HepG2 (cell line): ENCODE data around the gene BRD1. TPM values are rescaled to one million over a fixed set of nuclear protein-coding genes. Genes with fewer than 3 reads are reported as not detected.

Experiments used
- ATAC-seq: fragments of 200-7000 bp; cut with Tn5 transposase; 3 replicates; pipeline ENCODE4 v1.9.1; 2020; ENCODE audit warnings: mild to moderate bottlenecking, moderate library complexity
- BruUV-seq: library from RNA; stranded (reverse); fragments of 400-500 nt; replicated peaks from 2 replicates; lab custom pipeline; 2021; lab: Mats Ljungman, UMichigan
- CTCF ChIA-PET: fragments of 300-600 bp; formaldehyde crosslinking; extraction: SDS; loops from one replicate; lab custom pipeline; 2021; ENCODE audit warnings: low total read pairs, inconsistent platforms, low intra/inter-chr PET ratio; lab: Yijun Ruan, JAX
- POLR2A ChIA-PET: fragments of 350-600 bp; sonication (Branson Sonifier 250); formaldehyde crosslinking; loops from one replicate; lab custom pipeline; 2020; ENCODE audit warnings: antibody characterized with exemption, inconsistent platforms; lab: Yijun Ruan, JAX
- DNase-seq: peaks from one replicate; pipeline ENCODE4 v3.0.0-alpha.2; 2015; ENCODE audit warnings: low spot score
- FAIRE-seq: peaks from 3 replicates; lab custom pipeline; 2011; peaks lifted over from hg19 to GRCh38; lab: Jason Lieb, UNC
- H2AFZ ChIP-seq: one replicate; pipeline ENCODE4 v1.6.1; 2011; ENCODE audit warnings: low read length, inconsistent platforms
- H3K27ac ChIP-seq: fragments of 300-600 bp; 3 replicates; pipeline ENCODE4 v1.8.0; 2011; ENCODE audit warnings: mixed run types, mild to moderate bottlenecking, mixed read lengths, low read length, inconsistent platforms; ENCODE audit not compliant: insufficient read depth; ENCODE audit errors: extremely low read length
- H3K27me3 ChIP-seq, 2 experiments: fragments of 200-600 bp in 1 of 2; 2 replicates in 1 of 2; 3 replicates in 1 of 2; pipeline versions ENCODE4 v1.6.0 to v1.8.0; 2011; ENCODE audit warnings: low read length in 2 of 2, mild to moderate bottlenecking in 2 of 2, moderate library complexity in 2 of 2, inconsistent platforms in 1 of 2; ENCODE audit not compliant: insufficient read depth in 2 of 2, control insufficient read depth in 1 of 2
- H3K36me3 ChIP-seq, 2 experiments: fragments of 200-600 bp in 1 of 2; replicated peaks in 1 of 2; 2 replicates in 1 of 2; 3 replicates in 1 of 2; pipeline versions ENCODE4 v1.5.1 to v1.8.0; 2011; ENCODE audit warnings: low read length in 2 of 2, inconsistent platforms in 1 of 2; ENCODE audit not compliant: insufficient read depth in 2 of 2, control insufficient read depth in 1 of 2
- H3K4me1 ChIP-seq: 2 replicates; pipeline ENCODE4 v1.5.1; 2012; ENCODE audit warnings: low read length, inconsistent platforms; ENCODE audit not compliant: insufficient read depth
- H3K4me2 ChIP-seq: 2 replicates; pipeline ENCODE4 v1.6.0; 2011; ENCODE audit warnings: low read depth, low read length, inconsistent platforms
- H3K4me3 ChIP-seq, 3 experiments: fragments of 200-600 bp in 1 of 3; sonication (generic), shearing (Covaris generic) in 1 of 3; replicated peaks in 1 of 3; 2 replicates each; pipeline ENCODE4 v1.5.1; 2011 to 2016; ENCODE audit warnings: low read length in 3 of 3, inconsistent platforms in 2 of 3, low read depth in 2 of 3, mild to moderate bottlenecking in 2 of 3, control low read depth in 1 of 3, mixed read lengths in 1 of 3; ENCODE audit not compliant: insufficient read depth in 1 of 3
- H3K79me2 ChIP-seq: one replicate; pipeline ENCODE4 v1.6.1; 2011; ENCODE audit warnings: low read length, inconsistent platforms; ENCODE audit not compliant: insufficient read depth
- H3K9ac ChIP-seq: 2 replicates; pipeline ENCODE4 v1.6.0; 2011; ENCODE audit warnings: mild to moderate bottlenecking, low read depth, low read length, inconsistent platforms; ENCODE audit not compliant: insufficient read depth
- H3K9me3 ChIP-seq: 2 replicates; pipeline ENCODE4 v1.5.1; 2012; ENCODE audit warnings: mild to moderate bottlenecking, low read length
- H4K20me1 ChIP-seq: 2 replicates; pipeline ENCODE4 v1.6.0; 2011; ENCODE audit warnings: inconsistent platforms, mild to moderate bottlenecking, low read length, moderate library complexity; ENCODE audit not compliant: insufficient read depth
- KDM6A ChIP-seq: IDR thresholded peaks from 2 replicates; pipeline ENCODE4 v1.6.1; 2016; ENCODE audit warnings: low read depth
- SPEN ChIP-seq: sonication (generic); formaldehyde crosslinking; IDR thresholded peaks from 2 replicates; pipeline ENCODE4 v1.5.1; 2020; ENCODE audit warnings: low read depth, mild to moderate bottlenecking, missing genetic modification reagents
- WGBS: methylation state at CpG from one replicate; pipeline ENCODE4 v1.1.6; 2017; ENCODE audit warnings: low lambda C conversion rate; 5-methylcytosine and 5-hydroxymethylcytosine counted together
- in situ Hi-C: cut with HindIII; loops from 2 replicates; pipeline ENCODE4 v1.10.0; 2017; ENCODE audit warnings: low pct_unique_long_range_greater_than_20kb; ENCODE audit not compliant: extremely low pct_ligation_motif_present
- intact Hi-C: fragments of 100-400 bp; cut with micrococcal nuclease; formaldehyde crosslinking; loops from one replicate; pipeline ENCODE4 v1.10.0; 2022; ENCODE audit not compliant: unreplicated experiment
- polyA plus RNA-seq, 8 experiments: library from polyadenylated mRNA; depleted of rRNA in 3 of 8; stranded (reverse) in 7 of 8; unstranded in 1 of 8; fragments of >200 nt; fragmentation: Illumina TruSeq in 4 of 8; extraction: Trizol in 4 of 8; gene quantifications; 2 replicates each; pipeline versions ENCODE4 v1.2.1 to v1.2.3, GENCODE V29; 2011 to 2016; ENCODE audit warnings: low read depth in 4 of 8, missing spikeins in 1 of 8, mixed read lengths in 1 of 8; ENCODE audit not compliant: insufficient read depth in 1 of 8
- total RNA-seq, 5 experiments: library from RNA; depleted of rRNA; stranded (reverse); fragments of >200 nt; fragmentation: Illumina TruSeq; extraction: Trizol; gene quantifications; 2 replicates each; pipeline ENCODE4 v1.2.3, GENCODE V29; 2016; ENCODE audit warnings: low read depth in 1 of 5
- TF ChIP-seq, protein P1 (sequence below): sonication (generic); formaldehyde crosslinking; IDR thresholded peaks from 2 replicates; pipeline ENCODE4 v1.5.1; 2020; ENCODE audit warnings: mild to moderate bottlenecking, missing genetic modification reagents, moderate library complexity

BRD1 gene
- total and polyA plus RNA-seq, 2 of the 13 experiments (the other 11 are each of a cell fraction or from before 2014, with no cell fraction given) = 5.1 to 12.0 TPM

DNA sequence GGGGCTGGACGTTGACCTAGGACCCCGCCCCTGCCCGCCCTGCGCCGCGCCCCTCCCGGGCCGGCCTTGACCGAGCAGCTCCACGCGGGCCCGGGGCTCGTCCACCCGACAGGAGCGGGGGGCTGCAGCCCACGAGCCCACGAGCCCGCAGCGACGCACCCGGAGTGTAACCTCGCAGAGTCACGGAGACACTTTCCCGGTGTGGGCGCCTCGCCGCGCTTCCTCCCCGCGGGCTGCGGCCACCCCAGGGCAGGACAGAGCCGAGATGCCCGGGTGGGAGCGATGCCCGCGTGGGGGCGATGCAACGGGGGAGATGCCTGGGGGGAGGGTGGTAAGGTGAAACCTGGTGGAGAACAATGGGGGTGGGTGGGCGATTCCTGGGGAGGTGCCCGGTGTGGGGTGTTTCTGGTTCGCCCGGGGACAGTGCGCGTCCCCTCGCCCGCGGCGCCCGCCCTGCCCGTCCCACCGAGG lies 21.1 kb upstream of the BRD1 start:
- Histone ChIP-seq H3K4me1 (peaks cover 40% of the 10 kb centered on the region), H4K20me1 (no peaks in the 10 kb centered on the region)
- DNase-seq = no peak
- TF ChIP-seq SPEN = peak; percentile 15; the same call in 1 of the 2 replicates
- TF ChIP-seq, protein P1, sequence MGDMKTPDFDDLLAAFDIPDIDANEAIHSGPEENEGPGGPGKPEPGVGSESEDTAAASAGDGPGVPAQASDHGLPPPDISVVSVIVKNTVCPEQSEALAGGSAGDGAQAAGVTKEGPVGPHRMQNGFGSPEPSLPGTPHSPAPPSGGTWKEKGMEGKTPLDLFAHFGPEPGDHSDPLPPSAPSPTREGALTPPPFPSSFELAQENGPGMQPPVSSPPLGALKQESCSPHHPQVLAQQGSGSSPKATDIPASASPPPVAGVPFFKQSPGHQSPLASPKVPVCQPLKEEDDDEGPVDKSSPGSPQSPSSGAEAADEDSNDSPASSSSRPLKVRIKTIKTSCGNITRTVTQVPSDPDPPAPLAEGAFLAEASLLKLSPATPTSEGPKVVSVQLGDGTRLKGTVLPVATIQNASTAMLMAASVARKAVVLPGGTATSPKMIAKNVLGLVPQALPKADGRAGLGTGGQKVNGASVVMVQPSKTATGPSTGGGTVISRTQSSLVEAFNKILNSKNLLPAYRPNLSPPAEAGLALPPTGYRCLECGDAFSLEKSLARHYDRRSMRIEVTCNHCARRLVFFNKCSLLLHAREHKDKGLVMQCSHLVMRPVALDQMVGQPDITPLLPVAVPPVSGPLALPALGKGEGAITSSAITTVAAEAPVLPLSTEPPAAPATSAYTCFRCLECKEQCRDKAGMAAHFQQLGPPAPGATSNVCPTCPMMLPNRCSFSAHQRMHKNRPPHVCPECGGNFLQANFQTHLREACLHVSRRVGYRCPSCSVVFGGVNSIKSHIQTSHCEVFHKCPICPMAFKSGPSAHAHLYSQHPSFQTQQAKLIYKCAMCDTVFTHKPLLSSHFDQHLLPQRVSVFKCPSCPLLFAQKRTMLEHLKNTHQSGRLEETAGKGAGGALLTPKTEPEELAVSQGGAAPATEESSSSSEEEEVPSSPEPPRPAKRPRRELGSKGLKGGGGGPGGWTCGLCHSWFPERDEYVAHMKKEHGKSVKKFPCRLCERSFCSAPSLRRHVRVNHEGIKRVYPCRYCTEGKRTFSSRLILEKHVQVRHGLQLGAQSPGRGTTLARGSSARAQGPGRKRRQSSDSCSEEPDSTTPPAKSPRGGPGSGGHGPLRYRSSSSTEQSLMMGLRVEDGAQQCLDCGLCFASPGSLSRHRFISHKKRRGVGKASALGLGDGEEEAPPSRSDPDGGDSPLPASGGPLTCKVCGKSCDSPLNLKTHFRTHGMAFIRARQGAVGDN (CRISPR knock-in tag) = peak; percentile 33
- no peak for TF ChIP-seq KDM6A
- TF ChIP-seq, all 625 proteins: peak for 2
- Histone ChIP-seq H3K36me3 (no peaks in the 10 kb centered on the region), H3K27me3 (peaks cover 15 to 51% of the 10 kb centered on the region in 2 experiments), H3K79me2 (no peaks in the 10 kb centered on the region), H2AFZ (no peak overlapping the region), H3K9ac (no peak overlapping the region), H3K9me3 (no peaks in the 10 kb centered on the region), H3K4me3 (peak overlapping the region; percentile 50 to 72 (median 59); a peak in 5 of 6 replicates), H3K4me2 (peak overlapping the region; percentile 78), H3K27ac (no peak overlapping the region)
- FAIRE-seq (no peak), ATAC-seq (no peak; the same call in 2 of the 3 replicates)
- ChIA-PET POLR2A (no interaction called here), CTCF (no interaction called here)
- intact Hi-C loops (no loop called here), in situ Hi-C loops (no loop called here)
- 1% methylated on average over 13 of the region's 51 CpGs for WGBS
- BruUV-seq = no TSS peak
